Measurements from ENCODE around the gene PPP1R12C.

PPP1R12C gene

GRCh38 chr19:55088543-55089341 lies 28.7 kb downstream of the PPP1R12C start:
- DNase-seq = no peak

GRCh38 chr19:55088021-55088451 lies 29.4 kb downstream of the PPP1R12C start:
- no peak for DNase-seq

- no peak for DNase-seq
Observed at GRCh38 chr19:55087542-55087901, 29.9 kb downstream of the PPP1R12C start.

- no peak for DNase-seq
Observed at GRCh38 chr19:55086730-55087541, 30.5 kb downstream of the PPP1R12C start.

GRCh38 chr19:55085923-55086715 lies 31.3 kb downstream of the PPP1R12C start:
- DNase-seq = no peak

- DNase-seq = no peak
Observed at GRCh38 chr19:55084416-55084815, 33.0 kb downstream of the PPP1R12C start.

GRCh38 chr19:55083004-55083850 lies 34.2 kb downstream of the PPP1R12C start:
- no peak for DNase-seq

GRCh38 chr19:55082020-55082851 lies 35.2 kb downstream of the PPP1R12C start:
- no peak for DNase-seq

GRCh38 chr19:55081770-55082019 lies 35.7 kb downstream of the PPP1R12C start:
- no peak for DNase-seq

- DNase-seq = no peak
Observed at GRCh38 chr19:55080968-55081769, 36.3 kb downstream of the PPP1R12C start.

- DNase-seq = no peak
Observed at GRCh38 chr19:55080121-55080967, 37.1 kb downstream of the PPP1R12C start.

- no peak for DNase-seq
Observed at GRCh38 chr19:55079400-55080038, 37.9 kb downstream of the PPP1R12C start.

GRCh38 chr19:55078996-55079395 lies 38.4 kb downstream of the PPP1R12C start:
- no peak for DNase-seq

- DNase-seq = no peak
Observed at GRCh38 chr19:55077106-55077505, 40.3 kb downstream of the PPP1R12C start.

- DNase-seq = no peak
Observed at GRCh38 chr19:55076321-55076720, 41.1 kb downstream of the PPP1R12C start.

- DNase-seq = no peak
Observed at GRCh38 chr19:55075371-55075998, 42.0 kb downstream of the PPP1R12C start, which contains the start of gene EPS8L1. Gene EPS8L1 (plus strand): TSS chr19:55075869. CDS start chr19:55076445, 576 bp downstream.

GRCh38 chr19:55071913-55072312 lies 45.5 kb downstream of the PPP1R12C start:
- no peak for DNase-seq

GRCh38 chr19:55071129-55071502 lies 46.3 kb downstream of the PPP1R12C start:
- no peak for DNase-seq

Data from cortex of kidney (tissue), 1 donor.